Activated naive CD8-positive, alpha-beta T cell treated with anti-CD3 and anti-CD28 coated beads for 36 hours (primary cell): ENCODE results near the gene HDGFL2. TPM values are rescaled to one million over a fixed set of nuclear protein-coding genes. Genes with fewer than 3 reads are reported as not detected.

Experiments
- DNase-seq: peaks from one replicate; pipeline ENCODE4 v3.0.0; 2021
- H3K27ac Mint-ChIP-seq: one replicate; pipeline ENCODE4 v1.8.0; 2022; ENCODE audit warnings: mild to moderate bottlenecking, moderate library complexity, mixed read lengths
- H3K27me3 Mint-ChIP-seq: one replicate; pipeline ENCODE4 v1.8.0; 2022; ENCODE audit warnings: mild to moderate bottlenecking, mixed read lengths
- H3K36me3 Mint-ChIP-seq: one replicate; pipeline ENCODE4 v1.8.0; 2021; ENCODE audit warnings: mild to moderate bottlenecking, mixed read lengths
- H3K4me1 Mint-ChIP-seq: one replicate; pipeline ENCODE4 v1.8.0; 2021; ENCODE audit warnings: mixed read lengths
- H3K4me3 Mint-ChIP-seq: one replicate; pipeline ENCODE4 v1.8.0; 2022; ENCODE audit warnings: mild to moderate bottlenecking, moderate library complexity, mixed read lengths
- H3K9me3 Mint-ChIP-seq: one replicate; pipeline ENCODE4 v1.8.0; 2022; ENCODE audit warnings: mixed read lengths
- total RNA-seq, 2 experiments: library from RNA; stranded (reverse); gene quantifications; one replicate each; pipeline ENCODE4 v1.2.3, GENCODE V29; 2021

The HDGFL2 gene
- total RNA-seq, 2 experiments from 2014 or later, result 45.5 to 47.0 TPM

- H3K9me3 Mint-ChIP-seq, result no peaks in the 10 kb centered on the region
- no peaks in the 10 kb centered on the region for H3K27me3 Mint-ChIP-seq
- H3K4me3 Mint-ChIP-seq, result no peak overlapping the region
- DNase-seq, result no peak
- H3K4me1 Mint-ChIP-seq, result no peaks in the 10 kb centered on the region
- peaks cover 25% of the 10 kb centered on the region for H3K36me3 Mint-ChIP-seq
- peak overlapping the region; percentile 58 for H3K27ac Mint-ChIP-seq
Measured at GRCh38 chr19:4441994-4442818, 29.9 kb upstream of the HDGFL2 start.

GRCh38 chr19:4442819-4443146 is 29.3 kb upstream of the HDGFL2 start:
- DNase-seq, result no peak
- no peaks in the 10 kb centered on the region for H3K9me3 Mint-ChIP-seq
- H3K4me3 Mint-ChIP-seq, result no peak overlapping the region
- no peaks in the 10 kb centered on the region for H3K27me3 Mint-ChIP-seq
- no peaks in the 10 kb centered on the region for H3K4me1 Mint-ChIP-seq
- H3K27ac Mint-ChIP-seq, result no peak overlapping the region
- peaks cover 25% of the 10 kb centered on the region for H3K36me3 Mint-ChIP-seq

GRCh38 chr19:4443188-4443587 is 28.9 kb upstream of the HDGFL2 start:
- H3K36me3 Mint-ChIP-seq, result peaks cover 22% of the 10 kb centered on the region
- no peak for DNase-seq
- H3K9me3 Mint-ChIP-seq, result no peaks in the 10 kb centered on the region
- H3K27me3 Mint-ChIP-seq, result no peaks in the 10 kb centered on the region
- H3K4me3 Mint-ChIP-seq, result no peak overlapping the region
- no peaks in the 10 kb centered on the region for H3K4me1 Mint-ChIP-seq
- H3K27ac Mint-ChIP-seq, result no peak overlapping the region

GRCh38 chr19:4443966-4444764 is 27.9 kb upstream of the HDGFL2 start:
- no peak overlapping the region for H3K27ac Mint-ChIP-seq
- DNase-seq, result no peak
- H3K27me3 Mint-ChIP-seq, result no peaks in the 10 kb centered on the region

GRCh38 chr19:4444765-4445741 is 27.0 kb upstream of the HDGFL2 start:
- no peaks in the 10 kb centered on the region for H3K27me3 Mint-ChIP-seq
- H3K27ac Mint-ChIP-seq, result no peak overlapping the region
- DNase-seq, result no peak
- no peak overlapping the region for H3K4me3 Mint-ChIP-seq
- H3K9me3 Mint-ChIP-seq, result no peaks in the 10 kb centered on the region
- H3K4me1 Mint-ChIP-seq, result peaks cover 1% of the 10 kb centered on the region
- peaks cover 12% of the 10 kb centered on the region for H3K36me3 Mint-ChIP-seq

More at GRCh38 chr19:4443966-4444764, 27.9 kb upstream of the HDGFL2 start:
- Mint-ChIP-seq H3K36me3 (peaks cover 16% of the 10 kb centered on the region), H3K4me3 (no peak overlapping the region), H3K4me1 (peaks cover 1% of the 10 kb centered on the region), H3K9me3 (no peaks in the 10 kb centered on the region)

- no peak overlapping the region for H3K4me3 Mint-ChIP-seq
- peaks cover 1% of the 10 kb centered on the region for H3K4me1 Mint-ChIP-seq
- H3K27ac Mint-ChIP-seq, result no peak overlapping the region
- peaks cover 9% of the 10 kb centered on the region for H3K36me3 Mint-ChIP-seq
- DNase-seq, result no peak
- H3K27me3 Mint-ChIP-seq, result no peaks in the 10 kb centered on the region
- H3K9me3 Mint-ChIP-seq, result no peaks in the 10 kb centered on the region
Measured at GRCh38 chr19:4445963-4446703, 26.0 kb upstream of the HDGFL2 start.

GRCh38 chr19:4446704-4447200 is 25.3 kb upstream of the HDGFL2 start:
- H3K9me3 Mint-ChIP-seq, result no peaks in the 10 kb centered on the region
- peaks cover 9% of the 10 kb centered on the region for H3K36me3 Mint-ChIP-seq
- no peak overlapping the region for H3K4me3 Mint-ChIP-seq
- H3K27me3 Mint-ChIP-seq, result no peaks in the 10 kb centered on the region
- no peak overlapping the region for H3K27ac Mint-ChIP-seq
- peaks cover 1% of the 10 kb centered on the region for H3K4me1 Mint-ChIP-seq
- no peak for DNase-seq

GRCh38 chr19:4447327-4448146 is 24.6 kb upstream of the HDGFL2 start:
- no peak for DNase-seq
- no peaks in the 10 kb centered on the region for H3K27me3 Mint-ChIP-seq
- H3K4me1 Mint-ChIP-seq, result peaks cover 1% of the 10 kb centered on the region
- no peak overlapping the region for H3K27ac Mint-ChIP-seq
- peaks cover 5% of the 10 kb centered on the region for H3K36me3 Mint-ChIP-seq
- no peaks in the 10 kb centered on the region for H3K9me3 Mint-ChIP-seq
- no peak overlapping the region for H3K4me3 Mint-ChIP-seq

GRCh38 chr19:4448147-4448985 is 23.7 kb upstream of the HDGFL2 start:
- no peak overlapping the region for H3K4me3 Mint-ChIP-seq
- DNase-seq, result no peak
- peak overlapping the region; percentile 29 for H3K27ac Mint-ChIP-seq
- no peaks in the 10 kb centered on the region for H3K9me3 Mint-ChIP-seq
- peaks cover 5% of the 10 kb centered on the region for H3K36me3 Mint-ChIP-seq
- H3K4me1 Mint-ChIP-seq, result peaks cover 1% of the 10 kb centered on the region
- no peaks in the 10 kb centered on the region for H3K27me3 Mint-ChIP-seq

GRCh38 chr19:4449022-4449638 is 23.0 kb upstream of the HDGFL2 start:
- Mint-ChIP-seq H3K36me3 (peaks cover 5% of the 10 kb centered on the region), H3K27me3 (no peaks in the 10 kb centered on the region), H3K27ac (no peak overlapping the region), H3K4me3 (no peak overlapping the region), H3K4me1 (peaks cover 1% of the 10 kb centered on the region), H3K9me3 (no peaks in the 10 kb centered on the region)
- DNase-seq, result no peak

GRCh38 chr19:4449639-4450028 is 22.5 kb upstream of the HDGFL2 start:
- Mint-ChIP-seq H3K4me3 (no peak overlapping the region), H3K27ac (no peak overlapping the region), H3K4me1 (peaks cover 1% of the 10 kb centered on the region), H3K9me3 (no peaks in the 10 kb centered on the region), H3K27me3 (no peaks in the 10 kb centered on the region), H3K36me3 (peaks cover 5% of the 10 kb centered on the region)
- DNase-seq, result no peak

GRCh38 chr19:4452230-4452990 is 19.7 kb upstream of the HDGFL2 start:
- Mint-ChIP-seq H3K4me1 (peaks cover 15% of the 10 kb centered on the region), H3K36me3 (peaks cover 5% of the 10 kb centered on the region), H3K27me3 (no peaks in the 10 kb centered on the region), H3K27ac (no peak overlapping the region), H3K9me3 (no peaks in the 10 kb centered on the region), H3K4me3 (no peak overlapping the region)
- DNase-seq, result no peak
